Hematopoietic multipotent progenitor cell treated with erythropoietin and hydrocortisone succinate and interleukin-3 and kit ligand, for 15 days (in vitro differentiated cells): ENCODE results near the gene CTLA4.

ENCODE experiments used
- DNase-seq: peaks from one replicate; pipeline ENCODE4 v3.0.0-alpha.2; 2015; ENCODE audit warnings: low spot score

Gene CTLA4

GRCh38 chr2:203867561-203868200, at the start of gene CTLA4:
CTLA4 (plus strand) TSS chr2:203867771; CDS start chr2:203867943, 172 bp downstream.
- DNase-seq = no peak

- DNase-seq = no peak
These were observed 48.9 kb upstream of the CTLA4 start for GRCh38 chr2:203818656-203819055.

- DNase-seq = no peak
These were observed 48.0 kb upstream of the CTLA4 start for GRCh38 chr2:203819434-203820133.

- no peak for DNase-seq
These were observed 46.6 kb upstream of the CTLA4 start for GRCh38 chr2:203820969-203821368.

- DNase-seq = no peak
These were observed 45.3 kb upstream of the CTLA4 start for GRCh38 chr2:203822240-203822639.

- no peak for DNase-seq
These were observed 44.4 kb upstream of the CTLA4 start for GRCh38 chr2:203823173-203823572.

GRCh38 chr2:203824057-203824456, 43.5 kb upstream of the CTLA4 start:
- DNase-seq = no peak

- no peak for DNase-seq
These were observed 43.0 kb upstream of the CTLA4 start for GRCh38 chr2:203824603-203825002.

GRCh38 chr2:203826704-203827103, 40.9 kb upstream of the CTLA4 start:
- no peak for DNase-seq

GRCh38 chr2:203830304-203831055, 37.1 kb upstream of the CTLA4 start:
- no peak for DNase-seq

GRCh38 chr2:203835420-203835819, 32.2 kb upstream of the CTLA4 start:
- no peak for DNase-seq

GRCh38 chr2:203835892-203836800, 31.4 kb upstream of the CTLA4 start:
- DNase-seq = no peak

GRCh38 chr2:203840655-203841205, 26.8 kb upstream of the CTLA4 start:
- no peak for DNase-seq

GRCh38 chr2:203841654-203842053, 25.9 kb upstream of the CTLA4 start:
- DNase-seq = no peak

GRCh38 chr2:203842373-203842772, 25.2 kb upstream of the CTLA4 start:
- no peak for DNase-seq

- no peak for DNase-seq
These were observed 21.0 kb upstream of the CTLA4 start for GRCh38 chr2:203846490-203847105.

GRCh38 chr2:203849010-203849409, 18.6 kb upstream of the CTLA4 start:
- no peak for DNase-seq

GRCh38 chr2:203852760-203853159, 14.8 kb upstream of the CTLA4 start:
- DNase-seq = no peak

- no peak for DNase-seq
These were observed 14.3 kb upstream of the CTLA4 start for GRCh38 chr2:203853271-203853670.

GRCh38 chr2:203853722-203854121, 13.8 kb upstream of the CTLA4 start:
- no peak for DNase-seq

- DNase-seq = no peak
These were observed 12.3 kb upstream of the CTLA4 start for GRCh38 chr2:203855274-203855673.
